Stimulated activated effector memory CD8-positive, alpha-beta T cell treated with anti-CD3 and anti-CD28 coated beads, Interleukin-12 subunit alpha, Interleukin-12 subunit beta, amount 100 ng/mL, for 72 hours (primary cell): ENCODE data around the gene PPIP5K1.

ENCODE experiments used
- ATAC-seq: fragments of 150-1000 bp; cut with Tn5 transposase; 2 replicates; pipeline ENCODE4 v1.10.0; 2021
- DNase-seq, 2 donors: peaks; one replicate each; pipeline ENCODE4 v3.0.0; 2021 to 2022; ENCODE audit warnings: low spot score in 2 of 2
- H3K27ac Mint-ChIP-seq: one replicate; pipeline ENCODE4 v1.8.0; 2022; ENCODE audit warnings: mild to moderate bottlenecking, mixed read lengths
- H3K36me3 Mint-ChIP-seq: one replicate; pipeline ENCODE4 v1.8.0; 2022; ENCODE audit warnings: mild to moderate bottlenecking, mixed read lengths
- H3K4me1 Mint-ChIP-seq: one replicate; pipeline ENCODE4 v1.8.0; 2022; ENCODE audit warnings: mixed read lengths
- H3K4me3 Mint-ChIP-seq: one replicate; pipeline ENCODE4 v1.8.0; 2022; ENCODE audit warnings: mild to moderate bottlenecking, mixed read lengths
- H3K9me3 Mint-ChIP-seq: one replicate; pipeline ENCODE4 v1.8.0; 2022; ENCODE audit warnings: mixed read lengths

PPIP5K1 gene

GRCh38 chr15:43527802-43528541, 62.0 kb downstream of the PPIP5K1 start:
- Mint-ChIP-seq H3K4me1 (peaks cover 7% of the 10 kb centered on the region), H3K36me3 (peaks cover 2% of the 10 kb centered on the region), H3K27ac (no peak overlapping the region), H3K9me3 (no peaks in the 10 kb centered on the region), H3K4me3 (no peak overlapping the region)
- ATAC-seq (no peak), DNase-seq (no peak)

DNA sequence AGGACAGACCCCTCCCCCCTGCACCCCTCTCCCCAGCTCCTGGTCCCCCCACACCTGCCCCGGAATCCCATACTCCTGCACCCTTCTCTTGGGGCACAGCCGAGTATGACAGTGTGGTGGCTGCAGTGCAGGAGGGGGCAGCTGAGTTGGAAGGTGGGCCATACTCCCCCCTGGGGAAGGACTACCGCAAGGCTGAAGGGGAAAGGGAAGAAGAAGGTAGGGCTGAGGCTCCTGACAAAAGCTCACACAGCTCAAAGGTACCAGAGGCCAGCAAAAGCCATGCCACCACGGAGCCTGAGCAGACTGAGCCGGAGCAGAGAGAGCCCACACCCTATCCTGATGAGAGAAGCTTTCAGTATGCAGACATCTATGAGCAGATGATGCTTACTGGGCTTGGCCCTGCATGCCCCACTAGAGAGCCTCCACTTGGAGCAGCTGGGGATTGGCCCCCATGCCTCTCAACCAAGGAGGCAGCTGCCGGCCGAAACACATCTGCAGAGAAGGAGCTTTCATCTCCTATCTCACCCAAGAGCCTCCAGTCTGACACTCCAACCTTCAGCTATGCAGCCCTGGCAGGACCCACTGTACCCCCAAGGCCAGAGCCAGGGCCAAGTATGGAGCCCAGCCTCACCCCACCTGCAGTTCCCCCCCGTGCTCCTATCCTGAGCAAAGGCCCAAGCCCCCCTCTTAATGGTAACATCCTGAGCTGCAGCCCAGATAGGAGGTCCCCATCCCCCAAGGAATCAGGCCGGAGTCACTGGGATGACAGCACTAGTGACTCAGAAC, 62.8 kb downstream of the PPIP5K1 start:
- Mint-ChIP-seq H3K4me3 (no peak overlapping the region), H3K9me3 (no peaks in the 10 kb centered on the region), H3K4me1 (peaks cover 7% of the 10 kb centered on the region), H3K27ac (no peak overlapping the region), H3K36me3 (no peaks in the 10 kb centered on the region)
- ATAC-seq (no peak), DNase-seq (no peak)

GRCh38 chr15:43526261-43526930, 63.6 kb downstream of the PPIP5K1 start:
- H3K27ac Mint-ChIP-seq, result no peak overlapping the region
- H3K9me3 Mint-ChIP-seq, result no peaks in the 10 kb centered on the region
- no peak overlapping the region for H3K4me3 Mint-ChIP-seq
- ATAC-seq (no peak), DNase-seq (no peak)
- H3K4me1 Mint-ChIP-seq, result peaks cover 7% of the 10 kb centered on the region
- H3K36me3 Mint-ChIP-seq, result no peaks in the 10 kb centered on the region

GRCh38 chr15:43525131-43525530, 64.9 kb downstream of the PPIP5K1 start:
- DNase-seq (no peak), ATAC-seq (no peak)
- Mint-ChIP-seq H3K27ac (no peak overlapping the region), H3K4me3 (no peak overlapping the region), H3K9me3 (no peaks in the 10 kb centered on the region), H3K4me1 (peaks cover 7% of the 10 kb centered on the region), H3K36me3 (no peaks in the 10 kb centered on the region)

GRCh38 chr15:43524254-43524845, 65.7 kb downstream of the PPIP5K1 start:
- H3K4me3 Mint-ChIP-seq, result no peak overlapping the region
- H3K36me3 Mint-ChIP-seq, result no peaks in the 10 kb centered on the region
- DNase-seq (no peak), ATAC-seq (no peak)
- peaks cover 7% of the 10 kb centered on the region for H3K4me1 Mint-ChIP-seq
- H3K9me3 Mint-ChIP-seq, result no peaks in the 10 kb centered on the region
- no peak overlapping the region for H3K27ac Mint-ChIP-seq

GRCh38 chr15:43523646-43524045, 66.4 kb downstream of the PPIP5K1 start:
- DNase-seq, result no peak
- Mint-ChIP-seq H3K4me3 (no peak overlapping the region), H3K9me3 (no peaks in the 10 kb centered on the region), H3K36me3 (no peaks in the 10 kb centered on the region), H3K27ac (no peak overlapping the region), H3K4me1 (peaks cover 7% of the 10 kb centered on the region)
- no peak for ATAC-seq

DNA sequence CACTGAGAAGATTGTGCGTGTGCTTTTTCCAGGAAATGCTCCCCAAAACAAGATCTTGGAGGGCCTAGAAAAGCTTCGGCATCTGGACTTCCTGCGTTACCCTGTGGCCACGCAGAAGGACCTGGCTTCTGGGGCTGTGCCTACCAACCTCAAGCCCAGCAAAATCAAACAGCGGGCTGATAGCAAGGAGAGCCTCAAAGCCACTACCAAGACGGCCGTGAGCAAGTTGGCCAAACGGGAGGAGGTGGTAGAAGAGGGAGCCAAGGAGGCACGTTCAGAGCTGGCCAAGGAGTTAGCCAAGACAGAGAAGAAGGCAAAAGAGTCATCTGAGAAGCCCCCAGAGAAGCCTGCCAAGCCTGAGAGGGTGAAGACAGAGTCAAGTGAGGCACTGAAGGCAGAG, 67.8 kb downstream of the PPIP5K1 start:
- Mint-ChIP-seq H3K4me1 (peaks cover 19% of the 10 kb centered on the region), H3K27ac (peak overlapping the region; percentile 62), H3K4me3 (no peak overlapping the region), H3K36me3 (no peaks in the 10 kb centered on the region), H3K9me3 (no peaks in the 10 kb centered on the region)
- ATAC-seq, result no peak
- DNase-seq, result no peak

- ATAC-seq (no peak), DNase-seq (no peak)
- peaks cover 19% of the 10 kb centered on the region for H3K4me1 Mint-ChIP-seq
- H3K4me3 Mint-ChIP-seq, result no peak overlapping the region
- H3K27ac Mint-ChIP-seq, result no peak overlapping the region
- no peaks in the 10 kb centered on the region for H3K36me3 Mint-ChIP-seq
- no peaks in the 10 kb centered on the region for H3K9me3 Mint-ChIP-seq
Observed at GRCh38 chr15:43521419-43521818, 68.6 kb downstream of the PPIP5K1 start.

- H3K36me3 Mint-ChIP-seq, result no peaks in the 10 kb centered on the region
- H3K9me3 Mint-ChIP-seq, result no peaks in the 10 kb centered on the region
- peaks cover 14% of the 10 kb centered on the region for H3K4me1 Mint-ChIP-seq
- H3K4me3 Mint-ChIP-seq, result no peak overlapping the region
- no peak overlapping the region for H3K27ac Mint-ChIP-seq
- ATAC-seq, result no peak
- DNase-seq, result no peak
Observed at GRCh38 chr15:43520138-43520537, 69.9 kb downstream of the PPIP5K1 start.

- Mint-ChIP-seq H3K9me3 (no peaks in the 10 kb centered on the region), H3K4me1 (peaks cover 16% of the 10 kb centered on the region), H3K4me3 (no peak overlapping the region), H3K36me3 (no peaks in the 10 kb centered on the region), H3K27ac (no peak overlapping the region)
- ATAC-seq, result no peak
- DNase-seq, result no peak
Observed at GRCh38 chr15:43519196-43519595, 70.8 kb downstream of the PPIP5K1 start.

DNA sequence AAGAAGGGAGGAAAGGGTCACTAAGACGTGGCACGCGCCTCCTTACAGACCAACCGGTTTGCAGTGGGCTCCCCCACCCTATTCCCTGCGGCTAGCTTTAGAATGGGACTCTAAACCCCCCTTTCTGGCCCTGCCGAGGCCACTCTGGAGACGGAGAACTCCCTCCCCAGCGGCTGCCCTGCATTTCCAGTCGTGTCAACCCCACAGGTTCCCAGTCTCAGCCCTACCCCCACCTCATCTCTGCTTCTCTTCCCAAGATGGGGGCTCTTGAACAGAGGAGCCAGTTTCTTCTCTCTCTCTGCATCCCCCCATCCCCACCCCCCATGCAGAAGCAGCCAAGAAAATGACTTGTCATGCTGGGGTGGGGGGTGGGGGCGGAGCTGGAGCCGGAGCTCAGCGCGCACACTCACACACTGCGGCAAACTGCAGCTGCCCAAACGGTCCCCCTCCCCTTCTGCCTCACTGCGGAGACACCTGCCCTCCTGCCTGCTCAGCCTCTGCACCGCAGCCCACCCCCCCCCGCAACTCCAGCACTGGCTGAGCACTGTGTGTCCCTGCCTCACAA, 71.7 kb downstream of the PPIP5K1 start:
- Mint-ChIP-seq H3K4me3 (peak overlapping the region; percentile 37), H3K36me3 (no peaks in the 10 kb centered on the region), H3K9me3 (no peaks in the 10 kb centered on the region), H3K4me1 (peaks cover 25% of the 10 kb centered on the region), H3K27ac (peak overlapping the region; percentile 82)
- ATAC-seq (no peak), DNase-seq (no peak)

DNA sequence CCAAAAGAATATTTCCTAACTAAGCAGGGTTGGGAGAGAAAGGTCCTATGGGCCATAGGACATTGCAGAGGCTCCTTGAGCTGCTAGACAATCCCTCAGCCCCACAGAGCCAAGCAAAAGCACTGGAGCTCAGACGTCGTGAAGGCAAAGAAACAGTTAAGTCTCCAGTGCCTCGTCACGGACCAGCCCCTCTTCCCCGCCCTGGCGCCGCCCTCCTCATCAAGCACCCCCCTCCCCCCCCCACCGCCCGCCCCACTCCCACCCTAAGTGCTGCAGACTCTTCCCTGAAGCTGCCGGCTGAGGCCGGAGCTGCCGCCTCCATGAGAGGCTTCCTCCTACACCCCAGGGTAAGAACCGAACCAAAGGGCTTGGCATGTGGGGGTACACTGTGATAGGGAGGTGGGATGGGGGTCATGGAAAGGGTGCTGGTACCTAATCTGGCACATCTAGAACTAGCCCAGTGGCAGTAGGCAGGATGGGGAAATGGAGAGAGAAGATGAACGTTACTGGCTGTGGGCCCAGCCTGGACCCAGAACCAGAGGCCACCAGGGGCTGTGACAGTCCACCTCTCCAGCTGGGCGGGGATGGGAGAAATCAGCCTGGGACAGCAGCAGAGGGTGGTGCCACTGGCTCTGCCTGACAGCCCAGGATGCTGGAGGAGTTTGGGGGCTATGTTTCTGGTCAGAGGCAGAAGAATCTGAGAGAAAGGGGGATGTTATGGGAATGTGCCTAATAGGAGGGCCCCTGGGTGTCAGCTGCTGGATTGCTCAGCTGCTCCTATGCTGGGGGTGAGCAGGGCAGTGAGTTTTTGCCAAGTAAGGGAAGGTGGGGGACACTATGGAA, 72.4 kb downstream of the PPIP5K1 start, which contains the start of gene MAP1A:
MAP1A (plus strand) TSS at position 255 of the 843 bp plus-strand sequence. CDS start 3,866 bp downstream, outside the sequence.
- no peaks in the 10 kb centered on the region for H3K36me3 Mint-ChIP-seq
- H3K4me1 Mint-ChIP-seq, result peaks cover 25% of the 10 kb centered on the region
- H3K9me3 Mint-ChIP-seq, result no peaks in the 10 kb centered on the region

DNA sequence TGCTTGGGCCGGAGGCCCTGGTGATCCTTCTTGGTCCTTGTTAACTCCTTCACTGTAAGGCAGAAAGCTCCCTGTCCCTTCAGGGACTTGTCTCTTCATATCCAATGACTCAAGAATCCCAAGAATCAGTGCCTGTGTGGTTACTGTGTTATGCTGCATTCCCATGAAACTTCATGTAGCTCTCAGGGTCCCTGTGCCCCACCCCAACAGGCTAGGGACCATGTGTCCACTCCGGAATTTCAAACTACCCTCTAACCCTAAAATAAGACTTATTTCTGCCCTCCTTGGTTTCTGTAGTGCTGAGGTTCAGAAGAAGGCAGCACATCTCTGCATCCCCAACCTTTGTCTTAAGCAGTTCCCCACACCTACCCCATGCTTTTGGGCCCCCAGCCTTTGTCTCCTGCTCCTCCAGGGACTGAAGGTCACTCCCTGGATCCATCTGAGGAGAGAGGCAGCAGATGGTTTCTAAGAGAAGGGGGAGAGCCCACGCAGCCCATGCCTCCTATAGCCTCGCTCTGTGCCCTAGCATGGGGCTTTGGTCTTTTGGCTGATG, 73.1 kb downstream of the PPIP5K1 start:
- Mint-ChIP-seq H3K9me3 (no peaks in the 10 kb centered on the region), H3K36me3 (peaks cover 5% of the 10 kb centered on the region), H3K27ac (peak overlapping the region; percentile 82), H3K4me3 (no peak overlapping the region), H3K4me1 (peaks cover 27% of the 10 kb centered on the region)
- DNase-seq (no peak), ATAC-seq (no peak)

More for the DNA sequence above, 72.4 kb downstream of the PPIP5K1 start, which contains the start of gene MAP1A:
- Mint-ChIP-seq H3K27ac (peak within 1 kb of the TSS; percentile 82), H3K4me3 (peak within 1 kb of the TSS; percentile 37)
- ATAC-seq (no peak), DNase-seq (no peak)

DNA sequence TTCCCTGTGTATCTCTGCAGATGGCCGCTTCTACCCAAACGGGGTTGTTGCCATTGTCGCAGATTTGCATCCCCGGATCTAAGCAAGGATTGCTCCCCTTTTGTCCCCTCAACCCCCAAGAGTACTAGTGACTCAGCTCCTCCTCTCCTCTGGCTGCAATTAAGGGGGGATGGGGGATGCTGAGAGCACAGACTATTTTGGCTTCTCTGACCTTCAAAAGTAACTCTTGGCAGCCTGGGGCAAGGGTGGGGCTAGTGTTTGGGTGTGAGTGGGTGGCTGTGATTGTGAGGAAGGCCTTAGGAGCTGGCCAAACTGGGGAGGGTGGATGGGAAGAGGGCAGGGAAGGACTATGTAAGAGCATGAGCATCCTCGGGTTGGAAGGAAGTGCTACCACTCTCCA, 73.8 kb downstream of the PPIP5K1 start:
- H3K9me3 Mint-ChIP-seq, result no peaks in the 10 kb centered on the region
- no peak for ATAC-seq
- no peak for DNase-seq
- H3K4me3 Mint-ChIP-seq, result no peak overlapping the region
- peaks cover 34% of the 10 kb centered on the region for H3K4me1 Mint-ChIP-seq
- H3K36me3 Mint-ChIP-seq, result peaks cover 11% of the 10 kb centered on the region
- no peak overlapping the region for H3K27ac Mint-ChIP-seq
